ENCODE measurements around the gene ABCA3. TPM values are rescaled to one million over a fixed set of nuclear protein-coding genes. Genes with fewer than 3 reads are reported as not detected.

The ABCA3 gene
- total RNA-seq, 4 donors from 2014 or later, result 1.3 to 18.7 (median 4.7) TPM

GRCh38 chr16:2308089-2308962 lies 32.2 kb downstream of the ABCA3 start:
- Histone ChIP-seq H3K27me3 (no peaks in the 10 kb centered on the region), H3K9me3 (no peaks in the 10 kb centered on the region), H3K4me1 (no peaks in the 10 kb centered on the region), H3K27ac (no peak overlapping the region), H3K4me3 (no peak overlapping the region), H3K36me3 (no peaks in the 10 kb centered on the region)
- TF ChIP-seq POLR2A (IDR thresholded peaks at IDR 0.05), result no peak
- no peak for TF ChIP-seq CTCF (IDR thresholded peaks at IDR 0.05)
- intact Hi-C loops (cut with DNase I; ENCODE audit: low total_unique reads), result no loop called here
- DNase-seq, result no peak

- no peak for DNase-seq
- intact Hi-C loops (cut with DNase I; ENCODE audit: low total_unique reads), result no loop called here
- H3K27ac ChIP-seq, result no peak overlapping the region
- no peaks in the 10 kb centered on the region for H3K27me3 ChIP-seq
- no peaks in the 10 kb centered on the region for H3K36me3 ChIP-seq
- no peaks in the 10 kb centered on the region for H3K4me1 ChIP-seq
- H3K9me3 ChIP-seq, result no peaks in the 10 kb centered on the region
- H3K4me3 ChIP-seq, result no peak overlapping the region
- no peak for TF ChIP-seq POLR2A (IDR thresholded peaks at IDR 0.05)
- no peak for TF ChIP-seq CTCF (IDR thresholded peaks at IDR 0.05)
Observed at GRCh38 chr16:2299915-2300192, 40.7 kb downstream of the ABCA3 start.

- H3K27me3 ChIP-seq, result no peaks in the 10 kb centered on the region
- H3K4me1 ChIP-seq, result no peaks in the 10 kb centered on the region
- H3K9me3 ChIP-seq, result no peaks in the 10 kb centered on the region
- H3K4me3 ChIP-seq, result no peak overlapping the region
- no peaks in the 10 kb centered on the region for H3K36me3 ChIP-seq
- DNase-seq, result no peak
- TF ChIP-seq CTCF (IDR thresholded peaks at IDR 0.05), result no peak
- no peak for TF ChIP-seq POLR2A (IDR thresholded peaks at IDR 0.05)
- no peak overlapping the region for H3K27ac ChIP-seq
- intact Hi-C loops (cut with DNase I; ENCODE audit: low total_unique reads), result no loop called here
Observed at GRCh38 chr16:2299121-2299914, 41.2 kb downstream of the ABCA3 start.

DNA sequence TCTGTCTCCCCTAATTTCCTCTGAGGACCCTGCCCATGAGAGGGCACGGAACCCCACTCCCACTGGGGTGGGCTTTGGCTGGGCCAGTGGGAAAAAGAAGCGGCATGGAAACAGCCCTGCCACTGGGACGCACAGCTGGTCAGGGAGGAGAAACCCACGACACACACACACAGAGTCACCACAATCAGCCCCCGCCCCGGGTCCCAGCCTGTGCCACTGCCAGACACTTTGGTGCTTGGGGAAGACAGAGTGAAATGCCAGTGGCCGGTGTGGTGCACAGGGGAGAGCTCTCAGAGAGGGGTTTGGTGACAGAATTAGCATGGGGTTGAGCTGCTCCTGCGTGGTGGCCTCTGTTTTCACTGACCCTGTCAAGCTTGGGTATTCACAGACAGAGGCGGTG lies 41.9 kb downstream of the ABCA3 start:
- Histone ChIP-seq H3K36me3 (no peaks in the 10 kb centered on the region), H3K27ac (no peak overlapping the region), H3K4me1 (no peaks in the 10 kb centered on the region), H3K4me3 (no peak overlapping the region), H3K9me3 (no peaks in the 10 kb centered on the region), H3K27me3 (no peaks in the 10 kb centered on the region)
- TF ChIP-seq POLR2A (IDR thresholded peaks at IDR 0.05) (no peak), CTCF (IDR thresholded peaks at IDR 0.05) (no peak)
- no peak for DNase-seq
- intact Hi-C loops (cut with DNase I; ENCODE audit: low total_unique reads), result no loop called here

GRCh38 chr16:2297506-2297860 lies 43.0 kb downstream of the ABCA3 start:
- Histone ChIP-seq H3K36me3 (no peaks in the 10 kb centered on the region), H3K27me3 (no peaks in the 10 kb centered on the region), H3K4me1 (no peaks in the 10 kb centered on the region), H3K4me3 (no peak overlapping the region), H3K27ac (no peak overlapping the region), H3K9me3 (no peaks in the 10 kb centered on the region)
- intact Hi-C loops (cut with DNase I; ENCODE audit: low total_unique reads), result no loop called here
- no peak for DNase-seq
- TF ChIP-seq POLR2A (IDR thresholded peaks at IDR 0.05) (no peak), CTCF (IDR thresholded peaks at IDR 0.05) (no peak)
